HG02943 (cell line): ENCODE results near the gene STOML2.
"Not testable (repeated sequence)": the region's sequence is repeated elsewhere in the genome, so short reads cannot be mapped to it uniquely, and the experiment has no call there.

ENCODE experiments used
- ATAC-seq: cut with Tn5 transposase; IDR thresholded peaks from one replicate; pipeline ENCODE4 v1.9.1; 2021; ENCODE audit warnings: mild to moderate bottlenecking, low read depth, moderate library complexity; ENCODE audit not compliant: unreplicated experiment

STOML2 gene

GRCh38 chr9:35102769-35103659 is at the start of gene STOML2:
Gene STOML2, minus strand, starts transcription at chr9:35103131. Its CDS starts 37 bp downstream, at chr9:35103094.
- peak; percentile 97 for ATAC-seq

GRCh38 chr9:35147941-35148563 is 45.1 kb upstream of the STOML2 start:
- ATAC-seq = not testable (repeated sequence)

GRCh38 chr9:35142037-35142436 is 39.1 kb upstream of the STOML2 start:
- no peak for ATAC-seq

GRCh38 chr9:35140093-35140492 is 37.2 kb upstream of the STOML2 start:
- ATAC-seq = no peak

GRCh38 chr9:35136866-35137265 is 33.9 kb upstream of the STOML2 start:
- ATAC-seq = no peak

GRCh38 chr9:35135988-35136387 is 33.1 kb upstream of the STOML2 start:
- no peak for ATAC-seq

GRCh38 chr9:35134920-35135319 is 32.0 kb upstream of the STOML2 start:
- ATAC-seq = no peak

- ATAC-seq = peak; percentile 48
These were observed 14.1 kb upstream of the STOML2 start for GRCh38 chr9:35116898-35117551.

GRCh38 chr9:35116539-35116897 is 13.6 kb upstream of the STOML2 start:
- ATAC-seq = no peak

- peak; percentile 62 for ATAC-seq
These were observed 13.0 kb upstream of the STOML2 start, which contains the start of gene ATOSB for GRCh38 chr9:35115680-35116538. Gene ATOSB, minus strand, starts transcription at chr9:35115862. Its CDS starts 7,588 bp downstream, at chr9:35108274.

- no peak for ATAC-seq
These were observed 12.1 kb upstream of the STOML2 start for GRCh38 chr9:35114840-35115628.

- no peak for ATAC-seq
These were observed 11.3 kb upstream of the STOML2 start for GRCh38 chr9:35114113-35114839.

- ATAC-seq = no peak
These were observed 9.5 kb upstream of the STOML2 start for GRCh38 chr9:35112257-35113020.

- peak; percentile 59 for ATAC-seq
These were observed 8.3 kb upstream of the STOML2 start for GRCh38 chr9:35111001-35111933.

- no peak for ATAC-seq
These were observed 7.4 kb upstream of the STOML2 start for GRCh38 chr9:35110327-35110761.

- no peak for ATAC-seq
These were observed 6.1 kb upstream of the STOML2 start for GRCh38 chr9:35108946-35109575.

GRCh38 chr9:35108461-35108860 is 5.5 kb upstream of the STOML2 start:
- ATAC-seq = no peak
